Measurements from ENCODE around the gene TTLL8.

DNA sequence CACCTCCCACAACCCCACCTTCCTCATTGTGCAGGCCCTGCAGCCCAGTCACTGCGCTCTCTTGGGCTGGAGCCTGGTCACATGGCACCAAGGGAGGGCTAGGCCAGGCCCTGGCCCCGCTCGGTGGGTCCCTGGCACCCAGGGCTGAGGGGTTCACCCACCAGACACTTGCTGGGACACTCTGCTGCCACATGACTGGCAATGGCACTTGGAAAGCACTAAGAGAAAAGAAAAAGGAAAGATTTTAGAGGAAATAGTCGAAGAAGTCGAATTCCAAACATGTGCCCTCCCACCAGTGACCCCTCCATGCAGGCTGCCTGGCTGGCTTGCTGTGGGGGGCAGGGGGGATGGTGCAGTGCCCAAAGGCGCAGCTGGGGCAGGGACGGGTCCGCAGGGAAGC is 12.3 kb upstream of the TTLL8 start:
- TF ChIP-seq SETDB1 (IDR thresholded peaks at IDR 0.05; ENCODE audit: insufficient read length, low read length) (no peak), ZNF350 (tag by site-specific recombination; IDR thresholded peaks at IDR 0.05) (no peak), ZNF704 (tag by site-specific recombination; IDR thresholded peaks at IDR 0.05) (no peak), ZNF157 (tag by site-specific recombination; IDR thresholded peaks at IDR 0.05) (no peak), ZNF623 (tag by site-specific recombination; IDR thresholded peaks at IDR 0.05) (no peak), ZNF341 (tag by site-specific recombination; IDR thresholded peaks at IDR 0.05; ENCODE audit: low read depth) (no peak), REPIN1 (tag by site-specific recombination; IDR thresholded peaks at IDR 0.05; ENCODE audit: low read depth) (no peak), ZNF510 (tag by site-specific recombination; IDR thresholded peaks at IDR 0.05; ENCODE audit: insufficient replicate concordance) (no peak)
- TF ChIP-seq, protein P1, sequence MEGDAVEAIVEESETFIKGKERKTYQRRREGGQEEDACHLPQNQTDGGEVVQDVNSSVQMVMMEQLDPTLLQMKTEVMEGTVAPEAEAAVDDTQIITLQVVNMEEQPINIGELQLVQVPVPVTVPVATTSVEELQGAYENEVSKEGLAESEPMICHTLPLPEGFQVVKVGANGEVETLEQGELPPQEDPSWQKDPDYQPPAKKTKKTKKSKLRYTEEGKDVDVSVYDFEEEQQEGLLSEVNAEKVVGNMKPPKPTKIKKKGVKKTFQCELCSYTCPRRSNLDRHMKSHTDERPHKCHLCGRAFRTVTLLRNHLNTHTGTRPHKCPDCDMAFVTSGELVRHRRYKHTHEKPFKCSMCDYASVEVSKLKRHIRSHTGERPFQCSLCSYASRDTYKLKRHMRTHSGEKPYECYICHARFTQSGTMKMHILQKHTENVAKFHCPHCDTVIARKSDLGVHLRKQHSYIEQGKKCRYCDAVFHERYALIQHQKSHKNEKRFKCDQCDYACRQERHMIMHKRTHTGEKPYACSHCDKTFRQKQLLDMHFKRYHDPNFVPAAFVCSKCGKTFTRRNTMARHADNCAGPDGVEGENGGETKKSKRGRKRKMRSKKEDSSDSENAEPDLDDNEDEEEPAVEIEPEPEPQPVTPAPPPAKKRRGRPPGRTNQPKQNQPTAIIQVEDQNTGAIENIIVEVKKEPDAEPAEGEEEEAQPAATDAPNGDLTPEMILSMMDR (tag by site-specific recombination; IDR thresholded peaks at IDR 0.05) = no peak
- TF ChIP-seq, protein P2, sequence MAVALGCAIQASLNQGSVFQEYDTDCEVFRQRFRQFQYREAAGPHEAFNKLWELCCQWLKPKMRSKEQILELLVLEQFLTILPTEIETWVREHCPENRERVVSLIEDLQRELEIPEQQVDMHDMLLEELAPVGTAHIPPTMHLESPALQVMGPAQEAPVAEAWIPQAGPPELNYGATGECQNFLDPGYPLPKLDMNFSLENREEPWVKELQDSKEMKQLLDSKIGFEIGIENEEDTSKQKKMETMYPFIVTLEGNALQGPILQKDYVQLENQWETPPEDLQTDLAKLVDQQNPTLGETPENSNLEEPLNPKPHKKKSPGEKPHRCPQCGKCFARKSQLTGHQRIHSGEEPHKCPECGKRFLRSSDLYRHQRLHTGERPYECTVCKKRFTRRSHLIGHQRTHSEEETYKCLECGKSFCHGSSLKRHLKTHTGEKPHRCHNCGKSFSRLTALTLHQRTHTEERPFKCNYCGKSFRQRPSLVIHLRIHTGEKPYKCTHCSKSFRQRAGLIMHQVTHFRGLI (tag by site-specific recombination; IDR thresholded peaks at IDR 0.05) = no peak

All from HEK293 (cell line).